Neural cell (in vitro differentiated cells): ENCODE measurements around the gene FCGR2B.
"Not testable (repeated sequence)": the region's sequence is repeated elsewhere in the genome, so short reads cannot be mapped to it uniquely, and the experiment has no call there.

ENCODE experiments used
- CTCF ChIP-seq: fragments of 450-650 bp; IDR thresholded peaks from 2 replicates; pipeline ENCODE4 v1.5.1; 2014; ENCODE audit warnings: antibody characterized with exemption, mild to moderate bottlenecking, moderate library complexity; ENCODE audit not compliant: poor library complexity, severe bottlenecking
- EP300 ChIP-seq: fragments of 450-650 bp; conservative IDR thresholded peaks from 2 replicates; pipeline ENCODE4 v1.6.1; 2014; ENCODE audit warnings: antibody characterized with exemption, mild to moderate bottlenecking, moderate library complexity; ENCODE audit not compliant: poor library complexity, severe bottlenecking
- EZH2 ChIP-seq: fragments of 200-600, 300-800 bp; shearing (Covaris generic), sonication (generic); IDR thresholded peaks from 2 replicates; pipeline ENCODE4 v1.6.1; 2014; ENCODE audit warnings: antibody characterized with exemption, low read length, borderline replicate concordance, mild to moderate bottlenecking; ENCODE audit not compliant: insufficient read depth, poor library complexity, severe bottlenecking
- MXI1 ChIP-seq: fragments of 450-650 bp; conservative IDR thresholded peaks from 2 replicates; pipeline ENCODE4 v1.6.1; 2014; ENCODE audit warnings: antibody characterized with exemption, mild to moderate bottlenecking; ENCODE audit not compliant: poor library complexity, severe bottlenecking
- POLR2AphosphoS5 ChIP-seq: IDR thresholded peaks from 2 replicates; pipeline ENCODE4 v1.6.1; 2012
- REST ChIP-seq: IDR thresholded peaks from 2 replicates; pipeline ENCODE4 v1.6.1; 2012; ENCODE audit warnings: borderline replicate concordance
- TAF1 ChIP-seq: IDR thresholded peaks from 2 replicates; pipeline ENCODE4 v1.6.1; 2012; ENCODE audit warnings: low read depth

GRCh38 chr1:161624605-161625004 lies 38.3 kb upstream of the FCGR2B start:
- not testable (repeated sequence) for TF ChIP-seq CTCF, EZH2, REST, MXI1, POLR2AphosphoS5, TAF1, EP300
